Measurements from ENCODE around the gene CCR1. TPM values are rescaled to one million over a fixed set of nuclear protein-coding genes. Genes with fewer than 3 reads are reported as not detected.

Gene CCR1
- total RNA-seq, 1 donor from 2014 or later: not detected

GRCh38 chr3:46154311-46154710 lies 53.8 kb downstream of the CCR1 start:
- Mint-ChIP-seq H3K27ac (ENCODE audit: unreplicated experiment) (no peak overlapping the region), H3K4me1 (ENCODE audit: low read depth) (no peaks in the 10 kb centered on the region), H3K36me3 (ENCODE audit: low read depth) (no peaks in the 10 kb centered on the region), H3K4me3 (ENCODE audit: unreplicated experiment) (no peak overlapping the region), H3K9me3 (ENCODE audit: low read depth) (peaks cover 17% of the 10 kb centered on the region), H3K27me3 (ENCODE audit: low read depth) (peaks cover 14% of the 10 kb centered on the region)
- no peak for TF ChIP-seq CTCF (IDR thresholded peaks at IDR 0.05)
- DNase-seq (ENCODE audit: low spot score): no peak

Other genes starting within 250 kb of the CCR1 start
- gene FYCO1, start 212.5 kb downstream of the CCR1 start, total RNA-seq: 28.1 to 32.3 TPM (median 31.6 TPM) in 3 replicates
- not detected in 3 replicates for gene XCR1, start 180.8 kb downstream of the CCR1 start, total RNA-seq
- not detected in 3 replicates for gene CCR3, start 34.1 kb upstream of the CCR1 start, total RNA-seq
- not detected in 3 replicates for gene CCR2, start 145.8 kb upstream of the CCR1 start, total RNA-seq
- gene CCR5, start 162.6 kb upstream of the CCR1 start, total RNA-seq: not detected in 3 replicates
- gene CCRL2, start 198.9 kb upstream of the CCR1 start, total RNA-seq: not detected in 3 replicates

Data from chondrocyte (in vitro differentiated cells).